Coronary artery (tissue), 2 donors: ENCODE results near the gene HS1BP3.

ENCODE experiments used
- DNase-seq: peaks from one replicate; pipeline ENCODE4 v3.0.0-alpha.2; 2017; ENCODE audit warnings: low spot score
- H3K27ac ChIP-seq, 2 donors: fragments of 200-600 bp; sonication (generic); one replicate each; pipeline ENCODE4 v1.5.1; 2016 to 2019
- H3K4me3 ChIP-seq: fragments of 200-600 bp; sonication (generic); 2 replicates; pipeline ENCODE4 v1.5.1; 2016; ENCODE audit warnings: mild to moderate bottlenecking, moderate library complexity
- TF ChIP-seq, protein P1 (sequence below): fragments of 200-600 bp; sonication (generic); IDR thresholded peaks from one replicate; pipeline ENCODE4 v1.5.1; 2019; ENCODE audit warnings: antibody characterized with exemption

HS1BP3 gene

DNA sequence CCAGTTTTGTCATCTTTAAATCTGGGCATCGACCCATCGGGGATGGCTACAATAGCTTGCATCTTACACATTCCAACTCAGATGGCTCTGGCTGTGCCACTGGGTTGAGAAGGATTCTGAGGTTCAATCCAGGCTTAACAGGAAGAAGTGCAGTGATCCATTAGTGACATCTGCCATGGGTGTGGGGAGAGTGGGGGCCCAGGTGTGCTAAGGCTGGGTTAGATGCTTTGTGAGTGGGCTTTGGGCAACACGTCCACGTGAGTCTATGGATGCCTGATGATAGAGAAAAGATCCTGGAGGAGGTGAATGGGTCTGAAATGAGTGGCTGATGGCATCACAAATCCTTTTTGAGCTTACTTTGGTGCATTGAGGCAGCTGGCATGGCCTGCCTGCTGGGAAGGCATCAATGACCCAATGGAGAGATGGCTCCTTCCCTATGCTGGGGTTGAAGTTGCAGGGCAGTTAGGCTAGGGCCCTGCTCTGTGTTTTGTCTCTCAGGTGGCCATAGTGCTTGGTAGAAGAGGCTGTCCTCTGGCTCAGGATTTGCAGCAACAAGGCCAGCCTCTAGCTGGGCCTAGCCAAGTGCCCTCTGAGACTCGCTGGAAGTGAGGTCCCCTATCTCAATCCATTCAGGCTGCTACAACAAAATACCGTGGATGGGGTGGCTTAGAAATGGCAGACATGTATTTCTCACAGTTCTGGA lies 56.7 kb downstream of the HS1BP3 start:
- Histone ChIP-seq H3K27ac (peak overlapping the region; percentile 49 to 86), H3K4me3 (no peak overlapping the region)
- TF ChIP-seq, protein P1, sequence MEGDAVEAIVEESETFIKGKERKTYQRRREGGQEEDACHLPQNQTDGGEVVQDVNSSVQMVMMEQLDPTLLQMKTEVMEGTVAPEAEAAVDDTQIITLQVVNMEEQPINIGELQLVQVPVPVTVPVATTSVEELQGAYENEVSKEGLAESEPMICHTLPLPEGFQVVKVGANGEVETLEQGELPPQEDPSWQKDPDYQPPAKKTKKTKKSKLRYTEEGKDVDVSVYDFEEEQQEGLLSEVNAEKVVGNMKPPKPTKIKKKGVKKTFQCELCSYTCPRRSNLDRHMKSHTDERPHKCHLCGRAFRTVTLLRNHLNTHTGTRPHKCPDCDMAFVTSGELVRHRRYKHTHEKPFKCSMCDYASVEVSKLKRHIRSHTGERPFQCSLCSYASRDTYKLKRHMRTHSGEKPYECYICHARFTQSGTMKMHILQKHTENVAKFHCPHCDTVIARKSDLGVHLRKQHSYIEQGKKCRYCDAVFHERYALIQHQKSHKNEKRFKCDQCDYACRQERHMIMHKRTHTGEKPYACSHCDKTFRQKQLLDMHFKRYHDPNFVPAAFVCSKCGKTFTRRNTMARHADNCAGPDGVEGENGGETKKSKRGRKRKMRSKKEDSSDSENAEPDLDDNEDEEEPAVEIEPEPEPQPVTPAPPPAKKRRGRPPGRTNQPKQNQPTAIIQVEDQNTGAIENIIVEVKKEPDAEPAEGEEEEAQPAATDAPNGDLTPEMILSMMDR = no peak
- peak; percentile 60 for DNase-seq

DNA sequence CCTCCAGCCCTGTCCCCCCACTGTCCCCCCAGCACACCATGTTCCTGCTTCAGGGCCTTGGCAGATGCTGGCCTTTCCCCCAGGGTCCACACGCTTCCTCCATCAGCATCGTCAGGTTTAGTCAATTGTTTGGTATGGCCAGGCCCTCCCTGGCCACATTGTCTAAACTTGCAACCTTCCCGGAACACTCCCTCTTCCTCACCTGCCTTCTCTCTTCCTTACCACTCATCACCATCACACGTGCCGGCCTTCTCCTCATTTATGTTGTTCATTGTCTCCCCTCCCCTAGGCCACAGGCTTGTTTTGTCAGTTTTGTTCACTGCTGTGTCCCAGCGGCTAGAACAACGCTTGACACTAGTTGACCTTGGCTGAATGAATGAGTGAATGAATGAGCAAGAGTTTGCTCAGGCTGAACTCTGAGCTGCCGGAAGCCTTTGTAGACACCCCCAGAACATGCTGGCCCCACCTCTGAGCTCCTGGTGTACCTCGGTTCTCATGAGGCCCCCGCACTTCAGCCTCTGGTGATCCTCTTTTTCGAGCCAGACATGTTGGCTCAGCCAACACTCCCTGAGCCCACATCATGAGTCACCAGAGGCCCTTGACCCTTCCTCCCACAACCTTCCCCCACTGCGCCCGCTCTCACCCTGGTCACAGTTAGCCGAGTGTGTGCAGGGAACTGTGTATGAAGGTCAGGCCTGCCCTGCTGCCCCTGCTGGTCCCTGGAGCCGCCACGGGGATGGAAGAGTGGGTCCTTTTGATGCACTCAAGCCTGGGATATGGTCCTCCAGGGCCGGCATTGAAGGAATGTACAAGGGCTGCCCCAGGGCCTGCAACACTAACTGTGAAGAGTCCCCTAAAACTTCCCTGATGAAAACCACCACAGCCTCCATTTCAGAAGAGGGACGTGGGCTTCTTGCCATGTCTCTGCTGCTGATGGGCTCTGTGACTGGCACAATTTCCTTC lies 57.5 kb downstream of the HS1BP3 start:
- H3K27ac ChIP-seq = peak overlapping the region; percentile 49 to 86
- peak; percentile 87 for DNase-seq

DNA sequence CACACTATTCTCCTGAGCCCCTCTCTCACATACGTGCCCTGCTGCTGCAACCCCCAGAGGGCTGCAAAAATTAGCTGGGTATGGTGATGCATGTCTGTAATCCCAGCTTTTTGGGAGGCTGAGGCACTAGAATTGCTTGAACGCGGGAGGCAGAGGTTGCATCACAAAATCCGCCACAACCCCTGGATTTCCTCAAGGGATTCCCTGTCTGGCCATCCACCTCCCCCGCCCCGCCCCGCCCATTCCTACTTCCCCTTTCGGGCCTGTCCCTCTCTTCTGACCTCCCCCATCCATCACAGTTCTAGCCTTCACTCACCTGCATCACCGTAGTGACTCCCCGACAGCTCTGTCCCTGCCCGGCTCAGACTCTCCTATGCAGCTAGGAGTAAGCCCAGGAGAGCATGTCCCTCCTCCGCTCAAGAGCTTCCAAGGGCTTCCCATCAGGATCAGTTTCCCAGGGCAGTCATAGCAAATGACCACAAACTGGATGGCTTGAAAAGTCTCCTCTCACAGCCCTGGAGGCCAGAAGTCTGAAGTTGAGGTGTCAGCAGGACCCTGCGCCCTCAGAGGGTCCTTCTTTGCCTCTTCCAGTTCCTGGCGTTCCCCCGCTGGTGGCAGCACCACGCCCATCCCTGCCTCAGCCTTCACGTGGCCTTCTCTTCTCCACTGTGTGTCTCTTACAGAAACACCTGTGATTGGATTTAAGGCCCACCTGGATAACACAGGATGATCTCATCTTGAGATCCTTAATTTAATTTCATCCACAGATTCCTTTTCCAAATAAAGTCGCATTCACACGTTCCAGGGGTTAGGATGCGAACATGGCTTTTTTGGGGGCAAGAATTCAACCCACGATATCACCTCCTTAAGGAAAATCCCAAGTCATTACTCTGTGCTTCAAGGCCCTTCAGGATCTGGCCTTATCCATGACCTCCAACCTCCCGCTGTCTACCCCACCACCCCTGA lies 58.5 kb downstream of the HS1BP3 start:
- Histone ChIP-seq H3K4me3 (no peak overlapping the region), H3K27ac (peak overlapping the region; percentile 1 to 86)
- DNase-seq = peak; percentile 68
- TF ChIP-seq, protein P1 = no peak

More for the DNA sequence above, 57.5 kb downstream of the HS1BP3 start:
- no peak overlapping the region for H3K4me3 ChIP-seq
- TF ChIP-seq, protein P1 = no peak

DNA sequence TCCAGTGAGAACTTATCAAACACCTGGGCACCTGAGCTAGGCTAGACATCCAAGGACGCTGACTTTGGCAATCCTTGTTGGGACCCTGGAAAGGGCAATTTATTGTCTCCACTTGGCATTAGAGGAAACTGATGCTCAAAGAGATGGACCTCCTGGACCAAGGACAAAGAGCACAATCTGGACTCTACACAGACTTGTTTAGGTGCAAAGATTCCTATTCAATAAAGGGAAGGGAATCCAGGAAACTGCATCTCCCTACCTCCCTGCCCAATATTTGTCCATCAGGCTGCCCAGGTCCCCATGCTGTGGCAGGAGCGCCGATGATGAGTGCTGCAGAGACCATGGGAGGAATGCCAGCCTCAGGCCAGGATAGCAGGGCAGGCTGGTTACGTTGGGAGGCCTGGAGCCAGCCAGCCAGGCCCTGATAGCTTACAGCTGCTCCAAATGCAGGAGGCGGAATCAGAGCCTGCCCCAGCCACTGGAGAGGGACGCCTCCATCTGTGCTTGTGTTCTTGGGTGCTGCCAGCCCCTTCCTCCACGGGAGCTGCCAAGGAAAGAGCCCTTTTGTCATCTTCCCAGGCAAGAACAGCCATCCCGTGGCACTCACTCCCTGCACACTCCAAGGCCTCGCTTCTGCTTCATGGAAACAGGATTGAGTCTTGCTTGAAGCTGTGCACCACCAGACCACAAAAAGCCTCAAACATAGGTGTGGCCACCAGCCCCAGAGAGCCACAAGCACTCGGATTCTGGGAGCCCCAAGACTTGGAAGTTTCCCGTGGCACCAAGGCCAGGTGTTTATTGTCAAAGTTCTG lies 60.0 kb downstream of the HS1BP3 start:
- peak; percentile 82 for DNase-seq
- Histone ChIP-seq H3K27ac (peak overlapping the region; percentile 28 to 86), H3K4me3 (no peak overlapping the region)
- TF ChIP-seq, protein P1 = no peak

DNA sequence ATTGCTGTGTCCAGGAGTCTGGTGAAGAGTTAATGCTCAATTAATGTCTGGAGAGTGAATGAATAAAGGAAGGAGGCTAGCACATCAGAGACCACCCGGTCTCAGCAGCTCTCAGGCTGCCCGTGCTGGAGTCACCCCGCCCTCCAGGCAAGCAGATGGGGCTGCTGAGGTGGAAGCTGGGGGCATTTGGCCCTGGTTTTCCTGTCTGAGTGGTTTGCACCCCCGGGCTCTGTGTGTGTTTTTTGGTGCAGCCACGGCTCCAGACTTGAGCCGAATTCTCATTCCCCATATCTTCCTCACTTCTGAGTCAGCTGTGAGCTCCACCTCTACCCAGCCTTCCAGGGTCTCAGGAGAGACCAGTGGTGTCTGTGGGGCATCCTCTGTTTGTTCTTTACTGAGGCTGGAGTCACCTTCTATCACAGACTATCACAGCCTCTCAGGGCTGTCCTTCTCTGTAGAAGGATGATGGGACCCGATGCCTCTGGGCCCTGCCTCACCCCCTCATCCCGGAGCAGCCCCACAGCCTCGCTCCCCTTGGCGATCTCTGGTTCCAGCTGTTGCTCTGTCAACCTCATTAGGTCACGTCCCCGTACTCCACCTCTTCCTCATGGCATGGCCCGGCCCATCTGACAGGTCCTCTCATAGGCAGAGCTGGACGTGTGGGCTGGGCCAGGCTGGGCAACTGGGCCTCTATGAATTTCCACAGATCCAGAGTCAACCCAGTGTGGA lies 60.8 kb downstream of the HS1BP3 start:
- H3K4me3 ChIP-seq = no peak overlapping the region
- TF ChIP-seq, protein P1 = no peak
- peak; percentile 72 for DNase-seq
- H3K27ac ChIP-seq = peak overlapping the region; percentile 28 to 86
